HUES48 (cell line): ENCODE data around the gene NELFE.

ENCODE experiments used
- H3K27ac ChIP-seq: one replicate; pipeline ENCODE4 v1.7.0; 2013; ENCODE audit warnings: low read depth, low read length, inconsistent platforms
- H3K27me3 ChIP-seq: 2 replicates; pipeline ENCODE4 v1.6.1; 2013; ENCODE audit warnings: mild to moderate bottlenecking, low read length; ENCODE audit not compliant: control insufficient read depth, insufficient read depth
- H3K36me3 ChIP-seq: 2 replicates; pipeline ENCODE4 v1.6.1; 2013; ENCODE audit warnings: low read length; ENCODE audit not compliant: control insufficient read depth, insufficient read depth
- H3K4me1 ChIP-seq: 2 replicates; pipeline ENCODE4 v1.6.1; 2013; ENCODE audit warnings: mild to moderate bottlenecking, low read length; ENCODE audit not compliant: control insufficient read depth, insufficient read depth
- H3K4me3 ChIP-seq: 2 replicates; pipeline ENCODE4 v1.5.1; 2013; ENCODE audit warnings: mild to moderate bottlenecking, low read depth, low read length
- H3K9ac ChIP-seq: 2 replicates; pipeline ENCODE4 v1.6.1; 2013; ENCODE audit warnings: mild to moderate bottlenecking, low read depth, low read length, moderate library complexity
- H3K9me3 ChIP-seq: 2 replicates; pipeline ENCODE4 v1.6.1; 2013; ENCODE audit warnings: low read length; ENCODE audit not compliant: control insufficient read depth, insufficient read depth

NELFE gene

DNA sequence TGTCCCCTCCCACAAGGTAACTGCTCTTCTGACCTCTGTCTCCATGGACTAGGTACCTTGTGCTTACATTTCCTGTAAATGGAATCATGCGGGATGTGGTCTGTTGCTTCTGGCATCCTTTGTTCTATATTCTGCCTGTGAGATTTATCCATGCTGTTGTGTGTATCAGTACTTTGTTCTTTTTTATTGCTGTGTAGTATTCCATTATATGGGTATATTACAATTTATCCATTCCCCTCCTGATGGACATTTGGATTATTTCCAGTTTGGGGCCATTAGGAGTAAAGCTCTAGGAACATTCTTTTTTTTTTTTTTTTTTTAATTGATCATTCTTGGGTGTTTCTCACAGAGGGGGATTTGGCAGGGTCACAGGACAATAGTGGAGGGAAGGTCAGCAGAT is 27.8 kb downstream of the NELFE start:
- Histone ChIP-seq H3K4me1 (no peaks in the 10 kb centered on the region), H3K27me3 (no peaks in the 10 kb centered on the region), H3K36me3 (no peaks in the 10 kb centered on the region), H3K4me3 (no peak overlapping the region), H3K27ac (no peak overlapping the region), H3K9ac (no peak overlapping the region), H3K9me3 (no peaks in the 10 kb centered on the region)

DNA sequence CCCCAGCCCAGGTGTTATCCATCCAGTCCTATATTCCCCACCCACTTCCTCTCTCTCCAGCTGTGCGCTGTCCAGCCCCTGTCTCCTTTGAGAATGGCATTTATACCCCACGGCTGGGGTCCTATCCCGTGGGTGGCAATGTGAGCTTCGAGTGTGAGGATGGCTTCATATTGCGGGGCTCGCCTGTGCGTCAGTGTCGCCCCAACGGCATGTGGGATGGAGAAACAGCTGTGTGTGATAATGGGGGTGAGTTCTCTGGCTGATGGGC is 30.2 kb downstream of the NELFE start:
- Histone ChIP-seq H3K9ac (no peak overlapping the region), H3K27me3 (no peaks in the 10 kb centered on the region), H3K9me3 (no peaks in the 10 kb centered on the region), H3K4me1 (no peaks in the 10 kb centered on the region), H3K4me3 (no peak overlapping the region), H3K27ac (no peak overlapping the region), H3K36me3 (no peaks in the 10 kb centered on the region)

DNA sequence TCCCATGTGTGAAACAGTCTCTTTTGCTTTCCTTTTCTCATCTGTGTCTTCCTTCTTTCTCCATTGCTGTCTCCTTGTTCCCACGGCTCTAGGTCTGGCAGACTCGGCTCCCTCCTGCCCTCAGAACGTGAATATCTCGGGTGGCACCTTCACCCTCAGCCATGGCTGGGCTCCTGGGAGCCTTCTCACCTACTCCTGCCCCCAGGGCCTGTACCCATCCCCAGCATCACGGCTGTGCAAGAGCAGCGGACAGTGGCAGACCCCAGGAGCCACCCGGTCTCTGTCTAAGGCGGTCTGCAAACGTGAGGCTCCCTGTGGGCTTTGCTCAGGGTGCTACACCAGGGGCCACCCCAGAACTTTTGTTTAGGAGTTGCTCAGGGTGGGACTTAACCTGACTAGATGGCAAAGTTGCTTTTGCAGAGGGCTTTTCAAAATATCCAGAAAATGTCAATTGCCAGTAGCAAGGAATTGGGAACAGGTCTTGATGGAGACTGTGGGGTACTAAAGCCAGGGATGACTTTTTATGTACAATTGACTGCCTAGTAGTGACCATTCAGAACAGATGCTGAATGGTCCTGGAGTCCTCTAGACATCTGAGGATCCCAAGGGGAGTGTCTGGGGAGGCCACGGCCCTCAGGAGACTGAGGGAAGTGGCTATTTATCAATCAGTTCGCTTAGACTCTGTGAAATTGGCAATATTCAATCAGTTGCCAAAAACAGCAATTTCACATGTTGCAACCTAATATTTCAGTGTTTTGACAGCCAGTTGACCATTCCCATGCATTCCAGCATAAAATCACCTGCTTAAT is 30.7 kb downstream of the NELFE start:
- Histone ChIP-seq H3K36me3 (no peaks in the 10 kb centered on the region), H3K4me1 (no peaks in the 10 kb centered on the region), H3K27ac (no peak overlapping the region), H3K9ac (no peak overlapping the region), H3K27me3 (no peaks in the 10 kb centered on the region), H3K9me3 (no peaks in the 10 kb centered on the region), H3K4me3 (no peak overlapping the region)

DNA sequence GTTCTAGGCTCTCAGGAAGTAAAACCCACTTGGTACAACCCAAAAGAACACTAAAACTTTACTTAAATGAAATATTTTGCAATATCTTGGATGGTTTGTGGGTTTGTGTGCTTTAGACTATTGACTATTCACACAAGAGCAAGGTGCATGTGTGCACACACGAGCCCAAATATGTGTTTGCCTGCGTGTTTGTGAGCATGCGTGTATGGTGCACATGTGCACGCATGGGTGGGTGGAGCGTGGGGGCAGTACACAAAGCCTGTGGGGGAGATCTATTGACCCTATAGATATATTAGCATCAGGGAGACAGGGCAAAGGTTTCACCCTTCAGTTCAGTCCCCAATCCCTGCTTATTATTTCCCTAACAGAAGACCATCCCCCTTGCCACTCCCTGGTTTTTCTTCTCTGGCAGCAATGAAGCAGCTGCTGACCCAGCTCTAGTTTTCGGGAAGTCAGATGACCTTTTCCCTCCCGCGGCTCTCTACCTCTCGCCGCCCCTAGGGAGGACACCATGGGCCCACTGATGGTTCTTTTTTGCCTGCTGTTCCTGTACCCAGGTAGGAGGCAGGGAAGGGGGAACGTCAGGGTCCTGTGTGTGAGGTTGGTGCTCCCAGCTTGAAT is 31.4 kb downstream of the NELFE start, which contains the start of gene C2:
Gene C2, plus strand, starts transcription at position 476 of the 621 bp plus-strand sequence. Its CDS starts 36 bp downstream, at position 512.
- H3K4me3 ChIP-seq: no peak within 1 kb of the TSS
- H3K27ac ChIP-seq: no peak within 1 kb of the TSS
- H3K9ac ChIP-seq: no peak within 1 kb of the TSS
- no peaks in the 10 kb centered on the region for H3K27me3 ChIP-seq
- H3K4me1 ChIP-seq: no peaks in the 10 kb centered on the region
- H3K36me3 ChIP-seq: no peaks in the 10 kb centered on the region
- H3K9me3 ChIP-seq: no peaks in the 10 kb centered on the region

DNA sequence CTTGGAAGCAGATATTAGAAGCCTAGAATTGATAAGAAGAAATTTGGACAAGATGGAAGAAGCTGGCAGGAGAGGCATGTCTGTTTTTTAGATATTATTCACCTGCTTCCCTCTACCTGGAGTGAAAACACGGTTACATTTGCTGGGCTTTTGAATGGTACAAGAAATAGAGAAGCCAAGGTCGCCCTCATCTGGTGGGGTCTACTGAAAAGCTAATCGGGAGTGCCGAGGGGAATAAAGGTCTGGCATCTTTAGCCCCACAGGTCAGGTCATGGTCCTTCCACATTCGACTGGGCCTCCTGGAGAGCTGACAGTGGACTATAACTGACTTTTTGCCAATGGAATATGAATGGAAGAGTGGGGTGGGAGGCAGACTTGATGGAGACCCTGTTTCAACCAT is 35.8 kb downstream of the NELFE start:
- no peaks in the 10 kb centered on the region for H3K9me3 ChIP-seq
- no peaks in the 10 kb centered on the region for H3K36me3 ChIP-seq
- H3K4me3 ChIP-seq: no peak overlapping the region
- no peak overlapping the region for H3K27ac ChIP-seq
- no peaks in the 10 kb centered on the region for H3K27me3 ChIP-seq
- no peak overlapping the region for H3K9ac ChIP-seq
- H3K4me1 ChIP-seq: no peaks in the 10 kb centered on the region

DNA sequence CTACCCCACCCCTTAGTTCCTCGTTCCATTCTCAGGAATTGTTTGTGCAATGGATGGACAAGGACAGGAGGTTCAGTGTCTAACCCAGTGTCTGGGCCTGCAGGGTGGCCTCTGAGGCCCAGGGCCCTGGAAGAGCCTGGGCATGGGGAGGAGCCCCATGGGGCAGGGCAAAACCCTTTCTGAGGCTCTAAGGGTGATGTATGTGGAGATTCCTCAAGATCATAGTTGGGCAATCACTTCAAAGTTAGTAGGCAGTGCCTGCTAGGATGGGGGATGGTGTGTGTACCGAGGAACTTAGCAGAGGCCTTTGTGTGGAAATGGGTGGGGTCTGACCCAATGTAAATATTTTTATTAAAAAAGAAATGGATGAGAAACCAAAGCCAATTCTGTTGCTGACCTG is 38.0 kb downstream of the NELFE start:
- H3K4me3 ChIP-seq: no peak overlapping the region
- H3K4me1 ChIP-seq: no peaks in the 10 kb centered on the region
- no peaks in the 10 kb centered on the region for H3K36me3 ChIP-seq
- H3K27ac ChIP-seq: no peak overlapping the region
- H3K27me3 ChIP-seq: no peaks in the 10 kb centered on the region
- H3K9ac ChIP-seq: no peak overlapping the region
- H3K9me3 ChIP-seq: no peaks in the 10 kb centered on the region

DNA sequence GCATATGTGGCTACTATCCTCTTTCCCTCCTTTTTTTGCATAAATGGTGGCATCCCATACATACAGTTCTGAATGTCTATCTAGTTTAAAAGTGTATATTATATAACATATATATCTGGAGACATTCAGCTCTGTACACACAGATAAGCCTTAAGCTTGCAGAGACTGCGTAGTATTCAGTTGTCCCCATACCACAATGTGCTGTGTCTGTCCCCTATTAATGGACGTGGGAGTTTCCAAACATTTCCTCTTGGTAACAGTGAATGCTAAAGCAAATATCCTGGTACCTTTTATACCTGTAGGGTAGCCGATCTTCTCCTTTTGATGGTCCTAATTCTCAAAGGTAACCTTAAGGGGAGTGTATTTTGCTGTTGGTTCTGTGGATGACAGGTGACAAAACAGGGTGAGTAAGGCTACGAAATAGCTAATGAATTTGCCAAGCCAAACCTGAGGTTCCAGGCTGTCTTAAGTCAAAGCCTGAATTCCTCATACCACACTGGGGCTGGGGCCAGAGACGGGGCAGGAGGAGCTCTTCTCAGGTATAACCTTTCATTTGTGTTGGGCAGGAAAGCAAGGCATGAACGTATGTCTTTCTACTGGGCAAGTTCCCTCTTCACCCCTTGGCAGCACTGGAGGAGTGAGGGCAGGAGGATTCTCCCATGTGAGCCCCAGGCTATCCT is 39.0 kb downstream of the NELFE start:
- Histone ChIP-seq H3K9ac (no peak overlapping the region), H3K4me1 (no peaks in the 10 kb centered on the region), H3K27ac (no peak overlapping the region), H3K9me3 (no peaks in the 10 kb centered on the region), H3K27me3 (no peaks in the 10 kb centered on the region), H3K36me3 (no peaks in the 10 kb centered on the region), H3K4me3 (no peak overlapping the region)

DNA sequence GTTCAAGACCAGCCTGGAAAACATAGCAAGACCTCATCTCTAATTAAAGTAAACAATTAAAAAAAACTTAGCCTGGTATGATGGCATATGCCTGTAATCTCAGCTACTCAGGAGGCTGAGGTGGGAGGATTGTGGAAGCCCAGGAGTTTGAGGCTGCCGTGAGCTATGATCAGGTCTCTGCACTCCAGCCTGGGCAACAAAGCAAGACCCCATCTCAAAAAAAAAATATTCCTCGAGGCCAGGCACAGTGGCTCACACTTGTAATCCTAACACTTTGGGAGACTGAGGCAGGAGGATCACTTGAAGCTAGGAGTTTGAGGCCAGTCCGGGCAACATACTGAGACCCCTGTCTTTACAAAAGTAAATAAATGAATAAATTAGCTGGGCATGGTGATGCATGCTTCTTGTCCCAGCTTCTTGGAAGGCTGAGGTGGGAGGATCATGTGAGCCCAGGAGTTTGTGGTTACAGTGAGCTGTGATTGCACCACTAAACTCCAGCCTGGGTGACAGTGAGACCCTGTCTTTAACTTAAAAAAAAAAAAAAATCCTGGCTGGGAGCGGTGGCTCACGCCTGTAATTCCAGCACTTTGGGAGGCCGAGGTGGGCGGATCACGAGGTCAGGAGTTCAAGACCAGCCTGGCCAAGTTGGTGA is 40.6 kb downstream of the NELFE start:
- Histone ChIP-seq H3K4me1 (no peaks in the 10 kb centered on the region), H3K9me3 (no peaks in the 10 kb centered on the region), H3K4me3 (no peak overlapping the region), H3K9ac (no peak overlapping the region), H3K27ac (no peak overlapping the region), H3K36me3 (no peaks in the 10 kb centered on the region), H3K27me3 (no peaks in the 10 kb centered on the region)

DNA sequence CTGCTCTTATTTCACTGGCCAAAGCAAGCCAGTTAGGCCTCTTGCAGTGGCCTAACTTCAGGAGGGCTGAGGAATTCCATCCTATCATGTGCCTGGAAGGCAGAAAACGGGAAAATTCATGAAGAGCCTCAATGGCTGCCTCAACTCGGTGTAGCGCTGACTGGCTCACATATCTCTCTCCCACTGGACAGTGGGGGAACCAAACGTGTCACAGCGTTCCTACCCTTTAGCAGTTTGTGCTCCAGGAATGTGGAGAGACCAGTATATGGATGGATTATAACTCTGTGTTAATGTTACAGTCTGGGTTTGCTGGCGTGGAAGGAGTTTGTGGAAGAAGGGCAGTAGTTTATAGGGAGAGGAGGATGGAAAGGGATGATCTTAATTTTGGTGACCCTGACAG is 43.0 kb downstream of the NELFE start:
- no peak overlapping the region for H3K27ac ChIP-seq
- no peak overlapping the region for H3K9ac ChIP-seq
- no peaks in the 10 kb centered on the region for H3K9me3 ChIP-seq
- H3K36me3 ChIP-seq: no peaks in the 10 kb centered on the region
- H3K27me3 ChIP-seq: no peaks in the 10 kb centered on the region
- H3K4me3 ChIP-seq: no peak overlapping the region
- no peaks in the 10 kb centered on the region for H3K4me1 ChIP-seq

DNA sequence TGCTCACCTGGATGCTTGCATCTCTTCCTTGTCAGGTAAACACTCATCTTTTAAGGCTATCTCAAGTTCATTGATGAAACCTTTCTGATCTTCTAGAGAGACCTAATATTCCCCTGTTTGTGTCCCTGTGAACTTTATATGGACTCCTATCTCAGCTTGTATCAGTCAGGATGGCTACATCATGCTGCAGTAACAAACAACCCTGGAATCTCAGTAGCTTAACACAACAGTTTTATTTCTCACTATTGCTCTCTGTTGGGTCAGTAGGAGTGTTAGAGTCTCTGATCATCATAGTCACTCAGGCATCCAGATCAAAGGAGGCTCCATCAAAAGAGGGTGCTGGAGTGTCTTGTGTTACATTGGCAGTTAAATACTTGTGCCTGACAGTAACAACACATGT is 43.4 kb downstream of the NELFE start:
- no peak overlapping the region for H3K4me3 ChIP-seq
- H3K9ac ChIP-seq: no peak overlapping the region
- H3K4me1 ChIP-seq: no peaks in the 10 kb centered on the region
- no peaks in the 10 kb centered on the region for H3K36me3 ChIP-seq
- no peak overlapping the region for H3K27ac ChIP-seq
- H3K9me3 ChIP-seq: no peaks in the 10 kb centered on the region
- no peaks in the 10 kb centered on the region for H3K27me3 ChIP-seq
